GM12878 (cell line): ENCODE results near the gene WNK2. TPM values are rescaled to one million over a fixed set of nuclear protein-coding genes. Genes with fewer than 3 reads are reported as not detected.

Experiments
- ATAC-seq: fragments of 200-7000 bp; cut with Tn5 transposase; 3 replicates; pipeline ENCODE4 v1.9.1; 2020; ENCODE audit warnings: mild to moderate bottlenecking, moderate library complexity
- BruUV-seq: library from RNA; stranded (reverse); fragments of 400-500 nt; replicated peaks from 2 replicates; lab custom pipeline; 2021; lab: Mats Ljungman, UMichigan
- CTCF ChIA-PET: fragments of 300-600 bp; sonication (Branson Sonifier 250); formaldehyde crosslinking; extraction: SDS; loops from one replicate; lab custom pipeline; 2021; ENCODE audit warnings: inconsistent platforms; lab: Yijun Ruan, JAX
- POLR2A ChIA-PET: fragments of 350-600 bp; formaldehyde crosslinking; extraction: SDS; loops from one replicate; lab custom pipeline; 2021; ENCODE audit warnings: inconsistent platforms; lab: Charles Lee
- RAD21 ChIA-PET: fragments of 300-600 bp; sonication (Branson Sonifier 250); formaldehyde crosslinking; loops from one replicate; lab custom pipeline; 2023; ENCODE audit warnings: antibody characterized with exemption; ENCODE audit not compliant: unreplicated experiment; lab: Charles Lee
- SMC1A ChIA-PET: fragments of 300-600 bp; sonication (Branson Sonifier 250); formaldehyde crosslinking; loops from one replicate; lab custom pipeline; 2023; ENCODE audit not compliant: unreplicated experiment, uncharacterized antibody; lab: Charles Lee
- DNase-seq: peaks from one replicate; pipeline ENCODE4 v3.0.0-alpha.2; 2011; ENCODE audit warnings: low read depth, low spot score
- FAIRE-seq: peaks from 3 replicates; lab custom pipeline; 2011; peaks lifted over from hg19 to GRCh38; lab: Jason Lieb, UNC
- H2AFZ ChIP-seq: 2 replicates; pipeline ENCODE4 v1.6.0; 2011; ENCODE audit warnings: low read depth, low read length, control low read depth; ENCODE audit not compliant: control insufficient read depth
- H3K27ac ChIP-seq: 2 replicates; pipeline ENCODE4 v1.5.1; 2011; ENCODE audit warnings: control low read depth; ENCODE audit not compliant: control insufficient read depth, insufficient read depth
- H3K27me3 ChIP-seq, 2 experiments: replicated peaks in 1 of 2; 2 replicates each; pipeline versions ENCODE4 v1.6.0 to v1.6.1; 2011; ENCODE audit warnings: low read length in 1 of 2; ENCODE audit not compliant: control insufficient read depth in 2 of 2, insufficient read depth in 2 of 2
- H3K36me3 ChIP-seq, 2 experiments: 2 replicates each; pipeline ENCODE4 v1.5.1; 2011; ENCODE audit warnings: low read length in 1 of 2; ENCODE audit not compliant: control insufficient read depth in 2 of 2, insufficient read depth in 2 of 2
- H3K4me1 ChIP-seq: 2 replicates; pipeline ENCODE4 v1.6.1; 2011; ENCODE audit warnings: mild to moderate bottlenecking, low read length, moderate library complexity, mixed read lengths; ENCODE audit not compliant: control insufficient read depth, insufficient read depth
- H3K4me2 ChIP-seq: 2 replicates; pipeline ENCODE4 v1.6.0; 2011; ENCODE audit warnings: control low read depth; ENCODE audit not compliant: control insufficient read depth, insufficient read depth
- H3K4me3 ChIP-seq: fragments of 200-600 bp; sonication (generic); 2 replicates; pipeline ENCODE4 v1.5.1; 2016
- H3K79me2 ChIP-seq: 2 replicates; pipeline ENCODE4 v1.6.0; 2011; ENCODE audit warnings: low read length; ENCODE audit not compliant: control insufficient read depth, insufficient read depth
- H3K9ac ChIP-seq: 2 replicates; pipeline ENCODE4 v1.8.0; 2011; ENCODE audit warnings: low read length, control low read depth, mixed read lengths; ENCODE audit not compliant: control insufficient read depth, insufficient read depth
- H3K9me3 ChIP-seq: replicated peaks from 3 replicates; pipeline ENCODE4 v1.5.1; 2011; ENCODE audit warnings: mild to moderate bottlenecking, low read length; ENCODE audit not compliant: control insufficient read depth, insufficient read depth
- H4K20me1 ChIP-seq: 2 replicates; pipeline ENCODE4 v1.6.0; 2011; ENCODE audit not compliant: control insufficient read depth, insufficient read depth
- BMI1 ChIP-seq: fragments of 450-650 bp; IDR thresholded peaks from 2 replicates; pipeline ENCODE4 v1.6.1; 2016; ENCODE audit warnings: mild to moderate bottlenecking, moderate library complexity, borderline replicate concordance
- ETV6 ChIP-seq, 2 experiments: fragments of 450-650 bp in 1 of 2; IDR thresholded peaks in 1 of 2; conservative IDR thresholded peaks in 1 of 2; 2 replicates each; pipeline ENCODE4 v1.6.1; 2014; ENCODE audit warnings: antibody characterized with exemption in 1 of 2, borderline replicate concordance in 1 of 2, low read depth in 1 of 2, mild to moderate bottlenecking in 1 of 2, moderate library complexity in 1 of 2
- HDAC6 ChIP-seq: fragments of 200-600 bp; sonication (generic); IDR thresholded peaks from one replicate; pipeline ENCODE4 v1.8.0; 2017; ENCODE audit warnings: antibody characterized with exemption; ENCODE audit not compliant: unreplicated experiment
- IRF4 ChIP-seq: IDR thresholded peaks from 2 replicates; pipeline ENCODE4 v1.6.1; 2011; ENCODE audit warnings: low read depth, low read length
- NFXL1 ChIP-seq: fragments of 450-650 bp; IDR thresholded peaks from 2 replicates; pipeline ENCODE4 v1.6.1; 2017; ENCODE audit warnings: antibody characterized with exemption, mild to moderate bottlenecking, borderline replicate concordance
- NR2F1 ChIP-seq: fragments of 450-650 bp; conservative IDR thresholded peaks from 2 replicates; pipeline ENCODE4 v1.6.1; 2017; ENCODE audit warnings: mild to moderate bottlenecking
- POLR2A ChIP-seq: IDR thresholded peaks from 2 replicates; pipeline ENCODE4 v1.6.1; 2011; ENCODE audit warnings: low read depth, mild to moderate bottlenecking, low read length
- SREBF2 ChIP-seq: IDR thresholded peaks from 2 replicates; pipeline ENCODE4 v1.6.1; 2012; ENCODE audit warnings: mild to moderate bottlenecking, low read length
- TCF7 ChIP-seq: IDR thresholded peaks from 2 replicates; pipeline ENCODE4 v1.6.1; 2014; ENCODE audit warnings: antibody characterized with exemption, borderline replicate concordance
- ZNF384 ChIP-seq: IDR thresholded peaks from 2 replicates; pipeline ENCODE4 v1.6.1; 2012; ENCODE audit warnings: low read depth, mild to moderate bottlenecking, low read length, improper control_type of control experiment, borderline replicate concordance
- WGBS: methylation state at CpG from one replicate; pipeline ENCODE4 v1.1.6; 2016; ENCODE audit warnings: low lambda C conversion rate; ENCODE audit not compliant: insufficient replicate concordance, insufficient coverage; ENCODE audit errors: missing lambda C conversion rate; 5-methylcytosine and 5-hydroxymethylcytosine counted together
- in situ Hi-C: fragments of 300-500 bp; cut with MboI; formaldehyde crosslinking; loops from 9 replicates; pipeline ENCODE4 v1.14.3; 2018; ENCODE audit warnings: mixed read lengths
- intact Hi-C: fragments of 100-400 bp; cut with micrococcal nuclease; formaldehyde crosslinking; loops from one replicate; pipeline ENCODE4 v1.14.2; 2022; ENCODE audit not compliant: unreplicated experiment
- polyA plus RNA-seq, 11 experiments: library from polyadenylated mRNA; depleted of rRNA in 4 of 11; unstranded in 6 of 11; stranded (reverse) in 5 of 11; fragments of >200 nt; fragmentation: Nextera tagmentation in 4 of 11; fragmentation: Illumina TruSeq in 1 of 11; extraction: Ambion mirVana in 4 of 11; extraction: Trizol in 1 of 11; gene quantifications; 1 replicate in 1 of 11; 2 replicates in 10 of 11; pipeline versions ENCODE4 v1.2.1 to v1.2.3, GENCODE V29; 2011 to 2016; ENCODE audit warnings: inconsistent platforms in 2 of 11, missing spikeins in 2 of 11, low read depth in 1 of 11
- total RNA-seq, 4 experiments: library from RNA; depleted of rRNA in 3 of 4; stranded (reverse); fragments of >200 nt in 3 of 4; fragmentation: Illumina TruSeq in 1 of 4; extraction: Trizol in 1 of 4; gene quantifications; 2 replicates each; pipeline versions ENCODE4 v1.2.1 to v1.2.3, GENCODE V29; 2013 to 2021
- TF ChIP-seq, protein P1 (sequence below): IDR thresholded peaks from 2 replicates; pipeline ENCODE4 v1.6.1; 2012; ENCODE audit warnings: low read depth, low read length, improper control_type of control experiment
- TF ChIP-seq, protein P2 (sequence below): IDR thresholded peaks from 2 replicates; pipeline ENCODE4 v1.6.1; 2012; ENCODE audit warnings: low read depth, low read length, improper control_type of control experiment
- TF ChIP-seq, protein P3 (sequence below): IDR thresholded peaks from 2 replicates; pipeline ENCODE4 v1.6.1; 2011; ENCODE audit warnings: borderline replicate concordance, low read depth, mild to moderate bottlenecking, moderate library complexity, mixed read lengths, low read length; ENCODE audit not compliant: insufficient read depth; ENCODE audit errors: extremely low read length

The WNK2 gene
- total and polyA plus RNA-seq, 10 of the 15 experiments (the other 5 are each of a cell fraction or from before 2014, with no cell fraction given), result 0.15 TPM; not detected in 9

DNA sequence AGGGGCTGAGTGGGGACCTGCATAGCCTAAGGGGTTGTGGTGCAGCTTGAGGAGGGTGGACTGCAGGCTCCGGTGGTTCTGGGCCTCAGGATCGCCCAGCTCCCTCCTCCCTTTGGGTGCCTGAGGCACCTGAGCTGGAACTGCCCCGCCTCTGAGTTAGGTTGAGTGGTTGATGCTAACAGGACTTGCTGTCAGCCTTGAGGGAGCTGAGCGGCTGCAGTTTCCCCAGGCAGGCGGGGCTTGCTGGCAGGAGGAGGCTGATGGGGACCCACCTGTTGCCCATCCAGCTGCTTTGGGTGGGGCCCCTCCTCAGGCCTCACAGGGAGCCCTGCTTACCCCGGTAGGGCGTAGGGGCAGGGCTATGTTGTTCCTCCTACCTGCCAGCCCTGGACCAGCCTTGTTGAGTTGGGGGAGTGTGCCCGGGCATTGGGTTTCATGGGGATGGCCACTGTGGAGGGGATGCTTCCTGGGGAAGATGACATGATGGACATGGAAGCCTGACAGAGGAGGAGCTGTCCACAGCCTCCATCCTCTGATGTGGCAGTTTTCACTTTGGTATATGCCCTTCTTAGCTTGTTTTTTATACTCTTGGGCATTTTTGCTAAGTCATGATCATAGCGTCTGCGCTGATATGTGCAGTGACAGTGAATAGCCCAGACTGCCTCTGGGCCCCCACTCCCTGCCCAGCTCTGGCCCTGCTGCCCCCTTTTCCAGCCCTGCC lies 14.3 kb downstream of the WNK2 start:
- no TSS peak for BruUV-seq
- no peaks in the 10 kb centered on the region for H4K20me1 ChIP-seq
- intact Hi-C loops (no loop called here), in situ Hi-C loops (no loop called here)
- DNase-seq, result no peak
- no peaks in the 10 kb centered on the region for H3K79me2 ChIP-seq
- ChIA-PET CTCF (interaction anchor here (0.6 kb wide), 1 partner anchor 1071 kb away, joined by 3 read pairs; no protein-coding TSS in a partner anchor), SMC1A (no interaction called here), RAD21 (no interaction called here), POLR2A (no interaction called here)
- TF ChIP-seq SREBF2 (no peak), IRF4 (no peak)
- no peak overlapping the region for H3K4me2 ChIP-seq
- H3K4me1 ChIP-seq, result no peaks in the 10 kb centered on the region
- no peak overlapping the region for H3K4me3 ChIP-seq
- H3K27ac ChIP-seq, result no peak overlapping the region
- no peak overlapping the region for H2AFZ ChIP-seq
- H3K9ac ChIP-seq, result no peak overlapping the region
- H3K36me3 ChIP-seq, result no peaks in the 10 kb centered on the region
- no peaks in the 10 kb centered on the region; a peak in 1 of 4 replicates for H3K27me3 ChIP-seq
- ATAC-seq, result peak; percentile 20
- FAIRE-seq, result no peak
- no peaks in the 10 kb centered on the region for H3K9me3 ChIP-seq
- WGBS, result 32% methylated on average over 10 of the region's 10 CpGs

DNA sequence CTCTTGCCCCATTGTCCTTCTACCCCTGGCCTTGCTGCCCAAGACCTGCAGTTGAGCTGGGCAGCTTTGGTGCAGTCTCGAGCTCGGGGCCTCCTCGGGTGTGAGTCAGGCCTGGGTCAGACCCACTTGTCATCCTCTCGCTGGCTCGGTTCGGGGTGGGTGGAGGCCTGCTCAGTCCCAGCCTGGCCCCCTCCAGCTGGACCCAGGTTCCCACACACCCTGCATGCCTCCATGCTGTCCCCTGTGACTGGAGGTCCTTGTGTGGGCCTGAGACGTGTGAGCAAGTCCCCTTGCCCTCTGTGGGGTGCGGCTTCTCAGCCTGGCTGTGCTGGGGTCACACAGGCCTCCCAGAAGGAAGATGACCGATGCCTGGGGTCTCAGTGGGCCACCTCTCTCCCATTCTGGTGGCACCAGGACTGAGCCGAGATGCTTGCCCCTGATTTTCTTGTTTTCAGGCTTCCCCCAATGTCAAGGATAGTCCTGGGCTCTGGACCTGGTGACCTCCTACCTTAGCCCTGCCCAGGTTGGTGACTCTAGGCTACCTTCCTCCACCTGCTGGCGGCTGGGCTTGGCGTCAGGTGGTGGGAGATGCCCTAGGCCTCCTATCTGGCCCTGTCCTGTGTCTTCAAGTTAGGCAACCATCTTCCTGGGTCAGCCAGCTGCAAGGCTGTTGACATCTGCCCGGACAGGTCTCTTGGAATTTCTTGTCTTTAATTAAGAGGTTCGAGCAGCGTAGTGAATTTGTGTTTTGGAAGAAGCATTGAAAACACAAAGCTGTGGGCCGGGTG lies 15.1 kb downstream of the WNK2 start:
- RAD21 ChIA-PET, result no interaction called here
- CTCF ChIA-PET, result no interaction called here
- intact Hi-C loops, result no loop called here
- in situ Hi-C loops, result no loop called here
- SMC1A ChIA-PET, result no interaction called here
- DNase-seq, result no peak
- Histone ChIP-seq H3K4me3 (no peak overlapping the region), H3K36me3 (no peaks in the 10 kb centered on the region), H3K79me2 (no peaks in the 10 kb centered on the region), H3K4me1 (no peaks in the 10 kb centered on the region), H3K27ac (no peak overlapping the region), H4K20me1 (no peaks in the 10 kb centered on the region), H3K27me3 (no peaks in the 10 kb centered on the region; a peak in 1 of 4 replicates), H2AFZ (no peak overlapping the region), H3K4me2 (no peak overlapping the region), H3K9ac (no peak overlapping the region), H3K9me3 (no peaks in the 10 kb centered on the region)
- POLR2A ChIA-PET, result interaction anchor here (0.6 kb wide), 1 partner anchor 10 kb away, joined by 4 read pairs; no protein-coding TSS in a partner anchor
- no TSS peak for BruUV-seq
- WGBS, result 29% methylated on average over 13 of the region's 16 CpGs
- FAIRE-seq, result no peak
- ATAC-seq, result no peak
- TF ChIP-seq, protein P1, sequence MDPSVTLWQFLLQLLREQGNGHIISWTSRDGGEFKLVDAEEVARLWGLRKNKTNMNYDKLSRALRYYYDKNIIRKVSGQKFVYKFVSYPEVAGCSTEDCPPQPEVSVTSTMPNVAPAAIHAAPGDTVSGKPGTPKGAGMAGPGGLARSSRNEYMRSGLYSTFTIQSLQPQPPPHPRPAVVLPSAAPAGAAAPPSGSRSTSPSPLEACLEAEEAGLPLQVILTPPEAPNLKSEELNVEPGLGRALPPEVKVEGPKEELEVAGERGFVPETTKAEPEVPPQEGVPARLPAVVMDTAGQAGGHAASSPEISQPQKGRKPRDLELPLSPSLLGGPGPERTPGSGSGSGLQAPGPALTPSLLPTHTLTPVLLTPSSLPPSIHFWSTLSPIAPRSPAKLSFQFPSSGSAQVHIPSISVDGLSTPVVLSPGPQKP, result no peak
- no peak for TF ChIP-seq NR2F1
- no peak for TF ChIP-seq BMI1
- TF ChIP-seq, protein P2, sequence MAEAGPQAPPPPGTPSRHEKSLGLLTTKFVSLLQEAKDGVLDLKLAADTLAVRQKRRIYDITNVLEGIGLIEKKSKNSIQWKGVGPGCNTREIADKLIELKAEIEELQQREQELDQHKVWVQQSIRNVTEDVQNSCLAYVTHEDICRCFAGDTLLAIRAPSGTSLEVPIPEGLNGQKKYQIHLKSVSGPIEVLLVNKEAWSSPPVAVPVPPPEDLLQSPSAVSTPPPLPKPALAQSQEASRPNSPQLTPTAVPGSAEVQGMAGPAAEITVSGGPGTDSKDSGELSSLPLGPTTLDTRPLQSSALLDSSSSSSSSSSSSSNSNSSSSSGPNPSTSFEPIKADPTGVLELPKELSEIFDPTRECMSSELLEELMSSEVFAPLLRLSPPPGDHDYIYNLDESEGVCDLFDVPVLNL, result no peak
- TF ChIP-seq ETV6 (conservative IDR thresholded peaks at IDR 0.05 in 1 of 2, IDR thresholded peaks at IDR 0.05 in 1 of 2; ENCODE audit: borderline replicate concordance in 1 of 2, low read depth in 1 of 2), result no peak
- TF ChIP-seq ZNF384, result no peak
- no peak for TF ChIP-seq NFXL1
- TF ChIP-seq, protein P3, sequence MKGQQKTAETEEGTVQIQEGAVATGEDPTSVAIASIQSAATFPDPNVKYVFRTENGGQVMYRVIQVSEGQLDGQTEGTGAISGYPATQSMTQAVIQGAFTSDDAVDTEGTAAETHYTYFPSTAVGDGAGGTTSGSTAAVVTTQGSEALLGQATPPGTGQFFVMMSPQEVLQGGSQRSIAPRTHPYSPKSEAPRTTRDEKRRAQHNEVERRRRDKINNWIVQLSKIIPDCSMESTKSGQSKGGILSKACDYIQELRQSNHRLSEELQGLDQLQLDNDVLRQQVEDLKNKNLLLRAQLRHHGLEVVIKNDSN, result no peak
- no peak for TF ChIP-seq POLR2A
- no peak for TF ChIP-seq TCF7
- no peak for TF ChIP-seq HDAC6
